Measurements from ENCODE around the gene CERK. TPM values are rescaled to one million over a fixed set of nuclear protein-coding genes. Genes with fewer than 3 reads are reported as not detected.

The CERK gene
- total RNA-seq, 4 donors from 2014 or later, result 20.3 to 42.0 (median 24.7) TPM

GRCh38 chr22:46708766-46709330, 29.2 kb downstream of the CERK start:
- no peak for DNase-seq (ENCODE audit: low spot score in 2 of 2)
- H3K27me3 ChIP-seq, result no peaks in the 10 kb centered on the region
- peaks cover 0 to 2% (median 0%) of the 10 kb centered on the region in 4 donors for H3K4me1 ChIP-seq
- H3K27ac ChIP-seq, result no peak overlapping the region
- no peak overlapping the region for H3K4me3 ChIP-seq
- H3K9me3 ChIP-seq, result no peaks in the 10 kb centered on the region
- peaks cover 6 to 86% (median 22%) of the 10 kb centered on the region in 3 donors for H3K36me3 ChIP-seq
- no peak for TF ChIP-seq CTCF (IDR thresholded peaks at IDR 0.05)
- WGBS, 2 donors, result 93% methylated on average over 16 to 17 of the region's 17 CpGs

- no peak for TF ChIP-seq CTCF (IDR thresholded peaks at IDR 0.05)
- no peak for TF ChIP-seq POLR2A (IDR thresholded peaks at IDR 0.05)
- TF ChIP-seq EP300 (IDR thresholded peaks at IDR 0.05), result no peak
- Histone ChIP-seq H3K4me3 (no peak overlapping the region), H3K9me3 (no peaks in the 10 kb centered on the region), H3K36me3 (peaks cover 6 to 95% (median 22%) of the 10 kb centered on the region in 3 donors), H3K27me3 (no peaks in the 10 kb centered on the region), H3K27ac (no peak overlapping the region), H3K4me1 (no peaks in the 10 kb centered on the region)
- 90 to 92% methylated on average over 23 to 30 of the region's 32 CpGs for WGBS, 2 donors
- DNase-seq (ENCODE audit: low spot score in 2 of 2), result no peak
These were observed 30.1 kb downstream of the CERK start for GRCh38 chr22:46707827-46708570.

GRCh38 chr22:46707305-46707704, 30.7 kb downstream of the CERK start:
- 83 to 89% methylated on average over 13 of the region's 13 CpGs for WGBS, 2 donors
- Histone ChIP-seq H3K27me3 (no peaks in the 10 kb centered on the region), H3K9me3 (no peaks in the 10 kb centered on the region), H3K27ac (no peak overlapping the region), H3K4me1 (no peaks in the 10 kb centered on the region), H3K36me3 (peaks cover 6 to 98% (median 20%) of the 10 kb centered on the region in 3 donors), H3K4me3 (no peak overlapping the region)
- TF ChIP-seq EP300 (IDR thresholded peaks at IDR 0.05), result no peak
- no peak for TF ChIP-seq CTCF (IDR thresholded peaks at IDR 0.05)
- no peak for TF ChIP-seq POLR2A (IDR thresholded peaks at IDR 0.05)
- no peak for DNase-seq (ENCODE audit: low spot score in 2 of 2)

- no peak overlapping the region for H3K27ac ChIP-seq
- no peak overlapping the region for H3K4me3 ChIP-seq
- no peaks in the 10 kb centered on the region for H3K4me1 ChIP-seq
- DNase-seq (ENCODE audit: low spot score in 2 of 2), result no peak
- H3K27me3 ChIP-seq, result no peaks in the 10 kb centered on the region
- no peak for TF ChIP-seq EP300 (IDR thresholded peaks at IDR 0.05)
- TF ChIP-seq POLR2A (IDR thresholded peaks at IDR 0.05), result no peak
- TF ChIP-seq CTCF (IDR thresholded peaks at IDR 0.05), result no peak
- H3K36me3 ChIP-seq, result peaks cover 8 to 97% (median 23%) of the 10 kb centered on the region in 3 donors
- WGBS, 2 donors, result 85 to 91% methylated on average over 10 to 12 of the region's 12 CpGs
- H3K9me3 ChIP-seq, result no peaks in the 10 kb centered on the region
These were observed 32.0 kb downstream of the CERK start for GRCh38 chr22:46706060-46706459.

- WGBS, 2 donors, result 93 to 97% methylated on average over 5 to 6 of the region's 6 CpGs
- no peak for TF ChIP-seq CTCF (IDR thresholded peaks at IDR 0.05)
- no peak for TF ChIP-seq POLR2A (IDR thresholded peaks at IDR 0.05)
- no peak for TF ChIP-seq EP300 (IDR thresholded peaks at IDR 0.05)
- Histone ChIP-seq H3K36me3 (peaks cover 8 to 97% (median 34%) of the 10 kb centered on the region in 3 donors), H3K4me3 (no peak overlapping the region), H3K9me3 (no peaks in the 10 kb centered on the region), H3K27ac (no peak overlapping the region), H3K4me1 (no peaks in the 10 kb centered on the region), H3K27me3 (no peaks in the 10 kb centered on the region)
- no peak for DNase-seq (ENCODE audit: low spot score in 2 of 2)
These were observed 34.1 kb downstream of the CERK start for GRCh38 chr22:46703996-46704370.
